Left lung (tissue), 10 donors: ENCODE measurements around the gene MTAP. TPM values are rescaled to one million over a fixed set of nuclear protein-coding genes. Genes with fewer than 3 reads are reported as not detected.

Source experiments
- ATAC-seq: fragments of 200-7000 bp; cut with Tn5 transposase; one replicate; pipeline ENCODE4 v1.9.1; 2020; ENCODE audit warnings: moderate library complexity
- DNase-seq, 4 donors: peaks; one replicate each; pipeline ENCODE4 v3.0.0-alpha.2; 2013 to 2020
- H3K27ac ChIP-seq, 2 donors: fragments of 200-600 bp; sonication (generic) in 1 of 2; one replicate each; pipeline versions ENCODE4 v1.5.0 to v1.8.0; 2020 to 2021
- H3K27me3 ChIP-seq, 2 donors: fragments of 200-600 bp; sonication (generic) in 1 of 2; one replicate each; pipeline versions ENCODE4 v1.5.0 to v1.8.0; 2020 to 2021
- H3K36me3 ChIP-seq, 2 donors: fragments of 200-600 bp; sonication (generic) in 1 of 2; one replicate each; pipeline versions ENCODE4 v1.5.0 to v1.8.0; 2020 to 2021
- H3K4me1 ChIP-seq, 2 donors: fragments of 200-600 bp; one replicate each; pipeline ENCODE4 v1.8.0; 2021
- H3K4me3 ChIP-seq, 2 donors: fragments of 200-600 bp; sonication (generic) in 1 of 2; one replicate each; pipeline versions ENCODE4 v1.5.0 to v1.8.0; 2020 to 2021; ENCODE audit warnings: mild to moderate bottlenecking in 1 of 2
- H3K9me3 ChIP-seq, 2 donors: fragments of 200-600 bp; sonication (generic) in 1 of 2; one replicate each; pipeline versions ENCODE4 v1.5.0 to v1.8.0; 2020 to 2021
- intact Hi-C, 2 donors: fragments of 100-400 bp; cut with DNase I; formaldehyde crosslinking; loops; one replicate each; pipeline versions ENCODE4 v1.11.2 to v1.14.2; 2022
- polyA plus RNA-seq, 6 donors: library from polyadenylated mRNA; unstranded; fragments of 120-200 nt; gene quantifications; one replicate each; pipeline ENCODE4 v1.2.1, GENCODE V29; 2013; ENCODE audit not compliant: insufficient read length in 6 of 6
- total RNA-seq, 2 donors: library from RNA; stranded (reverse); fragmentation: NEBNext Ultra II Directional; extraction: Animal tissue kit (Norgen Biotek cat#: 25700); gene quantifications; one replicate each; pipeline ENCODE4 v1.2.1, GENCODE V29; 2021
- TF ChIP-seq, protein P1 (sequence below), 2 donors: fragments of 200-600 bp; sonication (generic) in 1 of 2; IDR thresholded peaks; one replicate each; pipeline versions ENCODE4 v1.5.0 to v1.8.0; 2021; ENCODE audit warnings: antibody characterized with exemption in 2 of 2
- donor health status: DM: no; HTN: yes; CAD: no.
- donor health status: DM: no; HTN: no; CAD: no.

Gene MTAP
- total and polyA plus RNA-seq, 8 donors, result 34.0 to 44.6 (median 36.7) TPM

DNA sequence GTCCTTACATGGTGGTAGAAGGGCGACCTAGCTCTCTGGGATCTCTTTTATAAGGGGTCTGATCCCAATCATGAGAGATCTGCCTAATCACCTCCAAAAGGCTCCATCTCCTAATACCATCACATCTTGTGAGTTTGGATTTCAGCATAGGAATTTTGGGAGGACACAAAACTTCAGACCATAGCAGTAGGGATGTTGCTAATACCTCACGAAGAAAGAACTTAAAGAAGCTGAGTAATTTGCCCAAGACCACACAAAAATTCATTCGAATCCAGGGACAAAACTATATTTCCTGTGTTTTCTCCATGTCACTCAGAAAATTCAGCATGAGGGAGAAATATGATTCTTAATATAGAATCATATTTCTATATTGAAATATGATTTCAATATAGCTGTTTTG is 32.7 kb downstream of the MTAP start:
- H3K4me1 ChIP-seq, result peaks cover 0 to 34% of the 10 kb centered on the region in 2 donors
- ATAC-seq, result no peak
- TF ChIP-seq, protein P1, sequence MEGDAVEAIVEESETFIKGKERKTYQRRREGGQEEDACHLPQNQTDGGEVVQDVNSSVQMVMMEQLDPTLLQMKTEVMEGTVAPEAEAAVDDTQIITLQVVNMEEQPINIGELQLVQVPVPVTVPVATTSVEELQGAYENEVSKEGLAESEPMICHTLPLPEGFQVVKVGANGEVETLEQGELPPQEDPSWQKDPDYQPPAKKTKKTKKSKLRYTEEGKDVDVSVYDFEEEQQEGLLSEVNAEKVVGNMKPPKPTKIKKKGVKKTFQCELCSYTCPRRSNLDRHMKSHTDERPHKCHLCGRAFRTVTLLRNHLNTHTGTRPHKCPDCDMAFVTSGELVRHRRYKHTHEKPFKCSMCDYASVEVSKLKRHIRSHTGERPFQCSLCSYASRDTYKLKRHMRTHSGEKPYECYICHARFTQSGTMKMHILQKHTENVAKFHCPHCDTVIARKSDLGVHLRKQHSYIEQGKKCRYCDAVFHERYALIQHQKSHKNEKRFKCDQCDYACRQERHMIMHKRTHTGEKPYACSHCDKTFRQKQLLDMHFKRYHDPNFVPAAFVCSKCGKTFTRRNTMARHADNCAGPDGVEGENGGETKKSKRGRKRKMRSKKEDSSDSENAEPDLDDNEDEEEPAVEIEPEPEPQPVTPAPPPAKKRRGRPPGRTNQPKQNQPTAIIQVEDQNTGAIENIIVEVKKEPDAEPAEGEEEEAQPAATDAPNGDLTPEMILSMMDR (IDR thresholded peaks at IDR 0.05), result no peak
- peaks cover 0 to 38% of the 10 kb centered on the region in 2 donors for H3K36me3 ChIP-seq
- DNase-seq, result no peak
- no peaks in the 10 kb centered on the region for H3K9me3 ChIP-seq
- no peak overlapping the region for H3K27ac ChIP-seq
- H3K4me3 ChIP-seq, result no peak overlapping the region
- intact Hi-C loops, result no loop called here
- no peaks in the 10 kb centered on the region for H3K27me3 ChIP-seq

DNA sequence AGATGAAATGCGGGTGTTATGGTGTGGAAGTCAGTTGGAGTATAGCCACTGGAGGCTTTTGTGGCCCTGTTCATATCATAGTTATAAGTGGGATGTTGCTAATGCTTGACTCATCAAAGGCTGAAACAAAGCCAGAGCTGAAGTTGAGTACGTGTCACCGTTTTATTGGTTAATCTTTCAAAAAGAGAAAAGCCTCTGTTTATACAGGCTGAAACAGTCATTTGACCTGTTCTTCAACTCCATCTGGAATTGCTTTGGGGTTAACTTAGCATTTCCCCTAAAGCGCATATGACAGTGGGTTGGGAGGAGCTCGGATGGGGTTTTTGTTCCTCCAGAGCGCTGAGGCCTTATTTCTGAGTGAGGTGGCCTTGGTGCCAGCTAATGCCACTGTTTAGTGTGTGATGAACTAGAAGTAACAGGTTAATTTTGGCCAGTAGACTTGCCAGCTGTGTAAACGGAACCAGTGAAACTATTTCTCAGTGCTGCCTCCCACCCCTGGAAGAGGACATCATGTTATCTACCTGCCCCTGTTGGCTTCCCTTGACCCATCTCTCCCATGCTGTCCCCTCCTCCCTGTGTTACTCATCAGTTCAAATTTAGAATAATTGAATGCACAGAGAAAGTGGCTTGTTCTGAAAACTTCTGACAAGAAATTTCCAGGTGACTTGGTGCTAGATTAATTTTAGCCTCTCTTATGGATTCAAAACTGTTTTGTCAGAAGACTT is 34.2 kb downstream of the MTAP start:
- peak; percentile 59 for ATAC-seq

DNA sequence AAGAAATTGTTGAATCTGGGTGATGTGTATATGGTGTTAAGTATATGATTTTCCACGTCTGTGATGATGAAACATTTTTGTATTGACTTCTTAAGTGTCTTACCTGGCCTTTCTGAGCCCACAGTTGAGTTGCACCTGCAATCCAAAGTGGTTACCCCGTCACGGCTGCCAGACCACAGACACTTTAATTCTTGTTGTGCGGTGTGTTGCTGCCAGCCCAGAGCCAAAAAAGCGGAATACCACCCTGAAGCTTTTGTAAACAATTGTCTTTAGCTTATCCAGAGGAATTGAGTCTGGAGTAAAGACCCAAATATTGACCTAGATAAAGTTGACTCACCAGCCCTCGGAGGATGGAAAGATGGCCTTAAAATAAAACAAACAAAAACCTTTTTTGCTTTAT is 35.1 kb downstream of the MTAP start:
- ATAC-seq (peak; percentile 47), DNase-seq (no peak)
- Histone ChIP-seq H3K9me3 (no peaks in the 10 kb centered on the region), H3K27me3 (no peaks in the 10 kb centered on the region), H3K4me1 (peaks cover 0 to 18% of the 10 kb centered on the region in 2 donors), H3K4me3 (no peak overlapping the region), H3K27ac (no peak overlapping the region), H3K36me3 (peaks cover 0 to 61% of the 10 kb centered on the region in 2 donors)
- intact Hi-C loops, result no loop called here
- TF ChIP-seq, protein P1 (IDR thresholded peaks at IDR 0.05), result no peak

More for the DNA sequence above, 34.2 kb downstream of the MTAP start:
- Histone ChIP-seq H3K4me1 (peaks cover 0 to 27% of the 10 kb centered on the region in 2 donors), H3K27ac (no peak overlapping the region), H3K4me3 (no peak overlapping the region), H3K27me3 (no peaks in the 10 kb centered on the region), H3K9me3 (no peaks in the 10 kb centered on the region), H3K36me3 (peaks cover 0 to 53% of the 10 kb centered on the region in 2 donors)
- intact Hi-C loops, result no loop called here
- TF ChIP-seq, protein P1 (IDR thresholded peaks at IDR 0.05), result no peak
- no peak for DNase-seq

DNA sequence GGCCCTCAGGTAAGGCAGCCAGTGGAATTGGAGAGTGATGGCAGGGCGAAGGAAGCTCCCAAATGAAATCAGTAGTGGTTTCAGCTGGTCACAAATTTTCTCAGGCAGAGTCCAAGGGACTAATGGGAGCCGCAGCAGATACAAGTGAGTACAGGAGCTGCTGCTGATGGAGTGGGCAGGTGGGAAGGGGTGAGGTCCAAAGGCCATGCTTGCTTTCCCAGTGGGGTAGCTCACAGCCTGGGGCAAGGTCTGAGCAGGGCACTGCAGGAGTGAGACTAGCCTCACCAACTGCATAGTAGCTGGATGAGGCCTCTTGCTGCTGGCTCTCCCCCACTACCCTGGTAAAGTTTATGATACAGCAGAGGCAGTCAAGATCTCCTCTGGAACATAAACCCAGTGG is 38.2 kb downstream of the MTAP start:
- Histone ChIP-seq H3K4me3 (no peak overlapping the region), H3K27ac (no peak overlapping the region)
- TF ChIP-seq, protein P1 (IDR thresholded peaks at IDR 0.05), result no peak

DNA sequence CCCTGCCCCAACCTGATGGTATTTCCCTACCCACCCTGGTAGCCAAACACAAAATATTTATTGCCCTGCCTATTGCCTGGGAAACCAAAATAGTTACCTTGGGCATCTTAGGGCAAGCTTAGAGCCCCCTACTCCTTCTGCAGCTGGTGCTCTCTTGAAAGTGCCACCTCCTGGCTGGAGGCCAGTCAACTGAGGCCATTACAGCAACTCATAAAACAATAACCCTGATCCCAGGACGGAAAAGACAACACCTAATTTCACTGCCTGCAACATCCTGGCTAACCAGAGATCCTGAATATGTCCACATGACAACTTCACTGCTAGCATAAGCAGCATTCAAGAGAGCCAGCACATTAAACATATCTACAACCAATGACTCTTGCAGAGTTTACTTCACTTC is 38.7 kb downstream of the MTAP start:
- TF ChIP-seq, protein P1 (IDR thresholded peaks at IDR 0.05), result no peak
- Histone ChIP-seq H3K27ac (no peak overlapping the region), H3K4me1 (no peaks in the 10 kb centered on the region), H3K27me3 (no peaks in the 10 kb centered on the region), H3K36me3 (peaks cover 0 to 52% of the 10 kb centered on the region in 2 donors), H3K4me3 (no peak overlapping the region), H3K9me3 (peaks cover 0 to 14% of the 10 kb centered on the region in 2 donors)
- no peak for ATAC-seq
- DNase-seq, result no peak
- intact Hi-C loops, result no loop called here

More for the DNA sequence above, 38.2 kb downstream of the MTAP start:
- Histone ChIP-seq H3K4me1 (no peaks in the 10 kb centered on the region), H3K9me3 (peaks cover 0 to 9% of the 10 kb centered on the region in 2 donors), H3K27me3 (no peaks in the 10 kb centered on the region), H3K36me3 (peaks cover 0 to 52% of the 10 kb centered on the region in 2 donors)
- ATAC-seq (no peak), DNase-seq (no peak)
- intact Hi-C loops, result no loop called here
